SH-SY5Y (cell line): ENCODE data around the gene BACH2.

Experiments used
- GATA2 ChIP-seq: IDR thresholded peaks from 2 replicates; pipeline ENCODE4 v1.6.1; 2011; ENCODE audit warnings: mild to moderate bottlenecking, low read depth, low read length
- GATA3 ChIP-seq: IDR thresholded peaks from 2 replicates; pipeline ENCODE4 v1.6.1; 2011; ENCODE audit warnings: low read depth, mild to moderate bottlenecking, low read length, moderate library complexity

DNA sequence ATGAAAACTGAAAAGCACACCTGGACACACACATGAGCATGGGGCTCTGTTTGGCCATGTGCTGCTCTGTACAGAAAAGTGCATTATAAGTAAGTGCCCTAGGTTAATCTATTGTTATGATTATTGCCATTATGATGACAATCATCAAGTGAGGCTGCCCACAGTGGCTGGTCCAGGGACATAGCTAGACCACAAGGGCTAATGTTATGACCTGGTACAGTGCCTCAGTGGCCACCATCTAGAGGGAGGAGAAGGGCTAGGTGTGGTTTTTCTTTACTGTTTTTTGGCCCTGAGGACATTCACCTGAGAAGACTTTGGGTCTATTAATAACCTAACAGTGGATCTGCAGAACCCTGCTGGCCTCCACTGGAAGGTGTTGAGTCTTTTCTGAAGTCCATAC, 316.3 kb downstream of the BACH2 start:
- TF ChIP-seq GATA2 (no peak), GATA3 (no peak)
